Breast epithelium (tissue), 3 donors: ENCODE data around the gene SKP2.

Experiments
- CTCF ChIP-seq, 3 donors: fragments of 450-650 bp; IDR thresholded peaks; one replicate each; pipeline ENCODE4 v1.5.1; 2016 to 2017; ENCODE audit warnings: antibody characterized with exemption in 3 of 3, mild to moderate bottlenecking in 3 of 3, moderate library complexity in 3 of 3
- POLR2AphosphoS5 ChIP-seq, 3 donors: sonication (generic); formaldehyde crosslinking; IDR thresholded peaks; one replicate each; pipeline ENCODE4 v1.6.1; 2017; ENCODE audit warnings: antibody characterized with exemption in 3 of 3

- TF ChIP-seq CTCF (IDR thresholded peaks at IDR 0.05) (no peak), POLR2AphosphoS5 (IDR thresholded peaks at IDR 0.05) (no peak)
Measured at GRCh38 chr5:36199620-36200019, 47.7 kb downstream of the SKP2 start.
